ENCODE results near the gene TAL1. TPM values are rescaled to one million over a fixed set of nuclear protein-coding genes. Genes with fewer than 3 reads are reported as not detected.

The TAL1 gene
- total and polyA plus RNA-seq, 10 of the 15 experiments (the other 5 are each of a cell fraction or from before 2014, with no cell fraction given) = 0.05 TPM; not detected in 9

GRCh38 chr1:47201179-47201578, 30.8 kb downstream of the TAL1 start:
- ChIA-PET RAD21 (ENCODE audit: unreplicated experiment) (interaction anchor here (0.6 kb wide), 1 partner anchor 241 kb away, joined by 3 read pairs; no protein-coding TSS in a partner anchor), CTCF (interaction anchor here (1.8 kb wide), 1 partner anchor 22 kb away, joined by 10 read pairs; no protein-coding TSS in a partner anchor), SMC1A (ENCODE audit: uncharacterized antibody, unreplicated experiment) (interaction anchor here (1.2 kb wide), 1 partner anchor 22 kb away, joined by 3 read pairs; no protein-coding TSS in a partner anchor), POLR2A (no interaction called here)
- intact Hi-C loops (cut with micrococcal nuclease; ENCODE audit: unreplicated experiment) (no loop called here), in situ Hi-C loops (cut with MboI) (no loop called here)
- no peaks in the 10 kb centered on the region for H3K36me3 ChIP-seq (ENCODE audit: control insufficient read depth in 2 of 2, insufficient read depth in 2 of 2, low read length in 1 of 2)
- 35% methylated on average over 4 of the region's 4 CpGs for WGBS (ENCODE audit: insufficient coverage, insufficient replicate concordance, low lambda C conversion rate, missing lambda C conversion rate)
- no peaks in the 10 kb centered on the region for H3K9me3 ChIP-seq (replicated peaks; ENCODE audit: control insufficient read depth, insufficient read depth, low read length)
- no TSS peak for BruUV-seq (replicated peaks)
- no peak overlapping the region for H3K9ac ChIP-seq (ENCODE audit: control insufficient read depth, insufficient read depth, low read length)
- H3K4me3 ChIP-seq = no peak overlapping the region
- H3K27ac ChIP-seq (ENCODE audit: control insufficient read depth, insufficient read depth) = no peak overlapping the region
- ATAC-seq (no peak), FAIRE-seq (no peak), DNase-seq (ENCODE audit: low read depth, low spot score) (no peak)
- no peak for TF ChIP-seq SUPT20H (IDR thresholded peaks at IDR 0.05; ENCODE audit: borderline replicate concordance, control insufficient read depth, low read depth, low read length)
- TF ChIP-seq PBX3 (IDR thresholded peaks at IDR 0.05; ENCODE audit: insufficient replicate concordance, low read depth, low read length) = no peak
- TF ChIP-seq BACH1 (IDR thresholded peaks at IDR 0.05; ENCODE audit: borderline replicate concordance) = no peak
- TF ChIP-seq RELA (IDR thresholded peaks at IDR 0.05; ENCODE audit: borderline replicate concordance, partially characterized antibody) = no peak
- TF ChIP-seq NFXL1 (IDR thresholded peaks at IDR 0.05; ENCODE audit: borderline replicate concordance) = no peak
- TF ChIP-seq MYB (IDR thresholded peaks at IDR 0.05; ENCODE audit: borderline replicate concordance, low read depth, low read length) = no peak
- TF ChIP-seq NR2F1 (conservative IDR thresholded peaks at IDR 0.05) = no peak
- no peak for TF ChIP-seq POLR2AphosphoS2 (IDR thresholded peaks at IDR 0.05; ENCODE audit: low read depth, low read length)
- TF ChIP-seq ELK1 (IDR thresholded peaks at IDR 0.05; ENCODE audit: low read depth, low read length) = no peak
- H3K27me3 ChIP-seq (replicated peaks in 1 of 2; ENCODE audit: control insufficient read depth in 2 of 2, insufficient read depth in 2 of 2, low read length in 1 of 2) = peaks cover 0 to 4% of the 10 kb centered on the region in 2 experiments; a peak in 3 of 4 replicates
- H4K20me1 ChIP-seq (ENCODE audit: control insufficient read depth, insufficient read depth) = no peaks in the 10 kb centered on the region
- H3K4me1 ChIP-seq (ENCODE audit: control insufficient read depth, insufficient read depth, low read length) = no peaks in the 10 kb centered on the region
- H2AFZ ChIP-seq (ENCODE audit: control insufficient read depth, low read depth, low read length) = no peak overlapping the region
- H3K79me2 ChIP-seq (ENCODE audit: control insufficient read depth, insufficient read depth, low read length) = no peaks in the 10 kb centered on the region
- H3K4me2 ChIP-seq (ENCODE audit: control insufficient read depth, insufficient read depth) = no peak overlapping the region

All from GM12878 (cell line).